SK-N-SH (cell line): ENCODE data around the gene BLCAP. TPM values are rescaled to one million over a fixed set of nuclear protein-coding genes. Genes with fewer than 3 reads are reported as not detected.
"Not testable (repeated sequence)": the region's sequence is repeated elsewhere in the genome, so short reads cannot be mapped to it uniquely, and the experiment has no call there.

Source experiments
- CTCF ChIA-PET: fragments of 300-600, 350-600 bp; formaldehyde crosslinking; extraction: SDS; loops from one replicate; lab custom pipeline; 2021; lab: Yijun Ruan, JAX
- POLR2A ChIA-PET: fragments of 350-600 bp; sonication (Branson Sonifier 250); formaldehyde crosslinking; extraction: SDS; loops from one replicate; lab custom pipeline; 2020; ENCODE audit warnings: antibody characterized with exemption, inconsistent platforms; lab: Yijun Ruan, JAX
- DNase-seq: peaks from one replicate; pipeline ENCODE4 v3.0.0; 2012
- H2AFZ ChIP-seq: fragments of 200-600 bp; sonication (generic); 2 replicates; pipeline ENCODE4 v1.8.1; 2016; ENCODE audit warnings: antibody characterized with exemption, mild to moderate bottlenecking, low read depth
- H3F3A ChIP-seq: fragments of 200-600 bp; sonication (generic); replicated peaks from 2 replicates; pipeline ENCODE3; 2016; ENCODE audit warnings: antibody characterized with exemption, mild to moderate bottlenecking; ENCODE audit not compliant: insufficient read depth
- H3K27ac ChIP-seq, 2 experiments: fragments of 200-500 bp in 1 of 2; fragments of 200-600 bp in 1 of 2; sonication (Bioruptor generic) in 1 of 2; sonication (generic), shearing (Covaris generic) in 1 of 2; 2 replicates each; pipeline versions ENCODE4 v1.5.1 to v1.6.1; 2014 to 2016; ENCODE audit warnings: low read depth in 2 of 2, inconsistent platforms in 1 of 2, low read length in 1 of 2, mild to moderate bottlenecking in 1 of 2, mixed read lengths in 1 of 2
- H3K27me3 ChIP-seq: fragments of 200-600 bp; sonication (generic), shearing (Covaris generic); 2 replicates; pipeline ENCODE4 v1.6.1; 2016; ENCODE audit warnings: mixed run types; ENCODE audit not compliant: insufficient read depth
- H3K36me3 ChIP-seq, 2 experiments: fragments of 200-500 bp in 1 of 2; fragments of 200-600 bp in 1 of 2; sonication (Bioruptor generic) in 1 of 2; sonication (generic) in 1 of 2; replicated peaks in 1 of 2; 2 replicates each; pipeline versions ENCODE3 to v1.5.1; 2014 to 2016; ENCODE audit warnings: low read length in 1 of 2, mild to moderate bottlenecking in 1 of 2; ENCODE audit not compliant: insufficient read depth in 2 of 2, control insufficient read depth in 1 of 2
- H3K4me1 ChIP-seq, 2 experiments: fragments of 200-500 bp in 1 of 2; fragments of 200-600 bp in 1 of 2; sonication (Bioruptor generic) in 1 of 2; sonication (generic), shearing (Covaris generic) in 1 of 2; 2 replicates each; pipeline versions ENCODE4 v1.5.1 to v1.6.1; 2014 to 2016; ENCODE audit warnings: low read depth in 1 of 2, low read length in 1 of 2, mixed run types in 1 of 2; ENCODE audit not compliant: insufficient read depth in 2 of 2, control insufficient read depth in 1 of 2
- H3K4me2 ChIP-seq: fragments of 200-600 bp; sonication (generic), shearing (Covaris generic); 2 replicates; pipeline ENCODE4 v1.6.1; 2017; ENCODE audit warnings: mixed run types
- H3K4me3 ChIP-seq, 2 experiments: fragments of 200-500 bp in 1 of 2; fragments of 200-600 bp in 1 of 2; sonication (Bioruptor generic) in 1 of 2; sonication (generic), shearing (Covaris generic) in 1 of 2; 2 replicates each; pipeline versions ENCODE4 v1.5.1 to v1.8.1; 2014 to 2016; ENCODE audit warnings: low read depth in 2 of 2, inconsistent platforms in 1 of 2, low read length in 1 of 2, mild to moderate bottlenecking in 1 of 2, mixed read lengths in 1 of 2, moderate library complexity in 1 of 2
- H3K79me2 ChIP-seq: fragments of 200-600 bp; sonication (generic); 2 replicates; pipeline ENCODE4 v1.8.1; 2017; ENCODE audit warnings: mild to moderate bottlenecking; ENCODE audit not compliant: insufficient read depth
- H3K9ac ChIP-seq: fragments of 200-600 bp; sonication (generic); 2 replicates; pipeline ENCODE4 v1.6.1; 2017; ENCODE audit warnings: mixed run types
- H3K9me2 ChIP-seq: fragments of 200-600 bp; sonication (generic); 2 replicates; pipeline ENCODE4 v1.6.1; 2017; ENCODE audit warnings: mixed run types
- H3K9me3 ChIP-seq: fragments of 200-600 bp; sonication (generic); 2 replicates; pipeline ENCODE4 v1.6.1; 2017; ENCODE audit warnings: mixed run types, mild to moderate bottlenecking, moderate library complexity
- H4K20me1 ChIP-seq: fragments of 200-600 bp; sonication (generic); 2 replicates; pipeline ENCODE4 v1.6.1; 2017; ENCODE audit warnings: mild to moderate bottlenecking, mixed run types; ENCODE audit not compliant: insufficient read depth
- CHD2 ChIP-seq: fragments of 150-350 bp; IDR thresholded peaks from 2 replicates; pipeline ENCODE4 v1.6.1; 2018; ENCODE audit warnings: low read length; ENCODE audit not compliant: partially characterized antibody
- CTCF ChIP-seq: fragments of 200-600 bp; sonication (generic); IDR thresholded peaks from 2 replicates; pipeline ENCODE4 v1.6.1; 2017; ENCODE audit warnings: antibody characterized with exemption, mild to moderate bottlenecking, moderate library complexity
- EP300 ChIP-seq, 2 experiments: IDR thresholded peaks; 2 replicates each; pipeline versions ENCODE4 v1.4.0 to v1.6.1; 2012; ENCODE audit warnings: borderline replicate concordance in 1 of 2, low read depth in 1 of 2, low read length in 1 of 2
- MXI1 ChIP-seq: IDR thresholded peaks from 2 replicates; pipeline ENCODE4 v1.6.1; 2012; ENCODE audit warnings: mild to moderate bottlenecking, low read depth, low read length, improper control_type of control experiment
- NFIC ChIP-seq: IDR thresholded peaks from 2 replicates; pipeline ENCODE4 v1.4.0; 2012; ENCODE audit warnings: borderline replicate concordance
- USF1 ChIP-seq: IDR thresholded peaks from 2 replicates; pipeline ENCODE4 v1.4.0; 2012; ENCODE audit warnings: low read depth, borderline replicate concordance
- USF2 ChIP-seq: fragments of 150-350 bp; IDR thresholded peaks from 2 replicates; pipeline ENCODE4 v1.6.1; 2017; ENCODE audit warnings: antibody characterized with exemption, low read length, low read depth, borderline replicate concordance
- ZBTB33 ChIP-seq: IDR thresholded peaks from 2 replicates; pipeline ENCODE4 v1.4.0; 2012; ENCODE audit warnings: low read depth, borderline replicate concordance
- WGBS: methylation state at CpG from one replicate; pipeline ENCODE4 v1.1.6; 2017; ENCODE audit warnings: low lambda C conversion rate; 5-methylcytosine and 5-hydroxymethylcytosine counted together
- polyA plus RNA-seq, 3 experiments: library from polyadenylated mRNA; depleted of rRNA; stranded (reverse); fragments of >200 nt; gene quantifications; 2 replicates each; pipeline ENCODE4 v1.2.3, GENCODE V29; 2012

BLCAP gene
- polyA plus RNA-seq, 1 of the 3 experiments (the other 2 are of a cell fraction): 55.8 TPM

- H4K20me1 ChIP-seq, H3K4me3 ChIP-seq, H2AFZ ChIP-seq, H3K79me2 ChIP-seq, H3K27ac ChIP-seq, CTCF ChIA-PET, POLR2A ChIA-PET, H3F3A ChIP-seq, H3K36me3 ChIP-seq, DNase-seq, H3K9me2 ChIP-seq, H3K9ac ChIP-seq, H3K9me3 ChIP-seq, H3K4me1 ChIP-seq, H3K4me2 ChIP-seq: not testable (repeated sequence)
- peaks cover 12% of the 10 kb centered on the region; the same call in 1 of the 2 replicates for H3K27me3 ChIP-seq
- 37% methylated on average over 6 of the region's 6 CpGs for WGBS
Observed at GRCh38 chr20:37472435-37472834, 55.2 kb downstream of the BLCAP start.

- POLR2A ChIA-PET: no interaction called here
- Histone ChIP-seq H3K4me1 (peaks cover 0 to 3% of the 10 kb centered on the region in 2 experiments; a peak in 1 of 4 replicates), H3K79me2 (no peaks in the 10 kb centered on the region), H3K27me3 (peaks cover 11% of the 10 kb centered on the region; the same call in 1 of the 2 replicates), H3K9ac (no peak overlapping the region), H3K9me2 (no peaks in the 10 kb centered on the region), H3K36me3 (no peaks in the 10 kb centered on the region), H3K9me3 (no peaks in the 10 kb centered on the region), H2AFZ (no peak overlapping the region), H3F3A (no peaks in the 10 kb centered on the region), H4K20me1 (no peaks in the 10 kb centered on the region), H3K4me3 (no peak overlapping the region), H3K4me2 (no peak overlapping the region), H3K27ac (no peak overlapping the region)
- CTCF ChIA-PET: no interaction called here
- no peak for DNase-seq
- WGBS: 68% methylated on average over 6 of the region's 7 CpGs
- TF ChIP-seq CTCF (no peak), USF1 (no peak), ZBTB33 (no peak), CHD2 (no peak), USF2 (no peak), NFIC (no peak), EP300 (IDR thresholded peaks at IDR 0.05; ENCODE audit: borderline replicate concordance in 1 of 2, low read depth in 1 of 2, low read length in 1 of 2) (no peak), MXI1 (no peak)
Observed at GRCh38 chr20:37471741-37472235, 55.9 kb downstream of the BLCAP start.

GRCh38 chr20:37470190-37470589, 57.5 kb downstream of the BLCAP start:
- H3K4me3 ChIP-seq, POLR2A ChIA-PET, H3K4me1 ChIP-seq, DNase-seq, CTCF ChIA-PET, H2AFZ ChIP-seq, H4K20me1 ChIP-seq, H3F3A ChIP-seq, H3K27ac ChIP-seq, H3K9me3 ChIP-seq, H3K79me2 ChIP-seq, H3K9ac ChIP-seq, H3K4me2 ChIP-seq, H3K36me3 ChIP-seq, H3K9me2 ChIP-seq: not testable (repeated sequence)
- WGBS: 68% methylated on average over 4 of the region's 8 CpGs
- H3K27me3 ChIP-seq: peaks cover 10% of the 10 kb centered on the region; the same call in 1 of the 2 replicates
